GM13977 (cell line): ENCODE measurements around the gene NFE2L3.

Source experiments
- DNase-seq: peaks from one replicate; pipeline ENCODE4 v3.0.0; 2012; ENCODE audit warnings: low spot score
- CTCF ChIP-seq: IDR thresholded peaks from 2 replicates; pipeline ENCODE4 v1.5.1; 2012; ENCODE audit warnings: mild to moderate bottlenecking, control low read depth; ENCODE audit not compliant: insufficient read depth; ENCODE audit errors: extremely low read depth, missing control alignments
- in situ Hi-C: fragments of 300-500 bp; cut with MboI; formaldehyde crosslinking; loops from one replicate; pipeline ENCODE4 v1.12.0; 2022; ENCODE audit warnings: low sequenced_read_pairs, low pct_unique_long_range_greater_than_20kb, mixed read lengths, inconsistent platforms; ENCODE audit not compliant: unreplicated experiment

The NFE2L3 gene

GRCh38 chr7:26151953-26152781 lies at the start of gene NFE2L3:
Gene NFE2L3, plus strand, starts transcription at chr7:26152198. Its CDS starts 301 bp downstream, at chr7:26152499.
- DNase-seq, result peak; percentile 94
- peak; percentile 8 for TF ChIP-seq CTCF
- in situ Hi-C loops, result no loop called here

GRCh38 chr7:26103596-26103995 lies 48.4 kb upstream of the NFE2L3 start:
- DNase-seq, result no peak
- no peak for TF ChIP-seq CTCF
- in situ Hi-C loops, result no loop called here

GRCh38 chr7:26105236-26105635 lies 46.8 kb upstream of the NFE2L3 start:
- no peak for TF ChIP-seq CTCF
- no peak for DNase-seq
- in situ Hi-C loops, result no loop called here

GRCh38 chr7:26105931-26106330 lies 46.1 kb upstream of the NFE2L3 start:
- TF ChIP-seq CTCF, result no peak
- DNase-seq, result no peak
- in situ Hi-C loops, result no loop called here

- no peak for TF ChIP-seq CTCF
- in situ Hi-C loops, result no loop called here
- no peak for DNase-seq
These were observed 39.7 kb upstream of the NFE2L3 start for GRCh38 chr7:26112203-26112740.

- no peak for DNase-seq
- TF ChIP-seq CTCF, result no peak
- in situ Hi-C loops, result no loop called here
These were observed 36.3 kb upstream of the NFE2L3 start for GRCh38 chr7:26115650-26116049.
